ENCODE measurements around the gene IMMT. TPM values are rescaled to one million over a fixed set of nuclear protein-coding genes. Genes with fewer than 3 reads are reported as not detected.

IMMT gene
- total RNA-seq, 1 donor from 2014 or later: 107 TPM

- H3K4me1 Mint-ChIP-seq (ENCODE audit: unreplicated experiment): peaks cover 20% of the 10 kb centered on the region
- H3K27ac Mint-ChIP-seq (ENCODE audit: unreplicated experiment): peak overlapping the region; percentile 77
- peak overlapping the region; percentile 15 for H3K4me3 Mint-ChIP-seq (ENCODE audit: unreplicated experiment)
- DNase-seq (ENCODE audit: low spot score): no peak
- no peaks in the 10 kb centered on the region for H3K9me3 Mint-ChIP-seq (ENCODE audit: unreplicated experiment)
- TF ChIP-seq CTCF (IDR thresholded peaks at IDR 0.05; ENCODE audit: unreplicated experiment): no peak
- peaks cover under 1% of the 10 kb centered on the region for H3K27me3 Mint-ChIP-seq (ENCODE audit: unreplicated experiment)
- peaks cover 3% of the 10 kb centered on the region for H3K36me3 Mint-ChIP-seq (ENCODE audit: low read depth, unreplicated experiment)
Measured at GRCh38 chr2:86185517-86186212, 9.6 kb downstream of the IMMT start.

GRCh38 chr2:86176597-86176996 lies 18.7 kb downstream of the IMMT start:
- Mint-ChIP-seq H3K4me3 (ENCODE audit: unreplicated experiment) (no peak overlapping the region), H3K27ac (ENCODE audit: unreplicated experiment) (no peak overlapping the region), H3K9me3 (ENCODE audit: unreplicated experiment) (no peaks in the 10 kb centered on the region), H3K36me3 (ENCODE audit: low read depth, unreplicated experiment) (peaks cover 17% of the 10 kb centered on the region), H3K27me3 (ENCODE audit: unreplicated experiment) (no peaks in the 10 kb centered on the region), H3K4me1 (ENCODE audit: unreplicated experiment) (no peaks in the 10 kb centered on the region)
- TF ChIP-seq CTCF (IDR thresholded peaks at IDR 0.05; ENCODE audit: unreplicated experiment): no peak
- DNase-seq (ENCODE audit: low spot score): no peak

- H3K27ac Mint-ChIP-seq (ENCODE audit: unreplicated experiment): no peak overlapping the region
- no peak overlapping the region for H3K4me3 Mint-ChIP-seq (ENCODE audit: unreplicated experiment)
- H3K36me3 Mint-ChIP-seq (ENCODE audit: low read depth, unreplicated experiment): peaks cover 17% of the 10 kb centered on the region
- H3K4me1 Mint-ChIP-seq (ENCODE audit: unreplicated experiment): no peaks in the 10 kb centered on the region
- DNase-seq (ENCODE audit: low spot score): no peak
- H3K27me3 Mint-ChIP-seq (ENCODE audit: unreplicated experiment): no peaks in the 10 kb centered on the region
- no peak for TF ChIP-seq CTCF (IDR thresholded peaks at IDR 0.05; ENCODE audit: unreplicated experiment)
- H3K9me3 Mint-ChIP-seq (ENCODE audit: unreplicated experiment): no peaks in the 10 kb centered on the region
Measured at GRCh38 chr2:86175828-86176227, 19.4 kb downstream of the IMMT start.

GRCh38 chr2:86174445-86174844 lies 20.8 kb downstream of the IMMT start:
- Mint-ChIP-seq H3K4me3 (ENCODE audit: unreplicated experiment) (no peak overlapping the region), H3K9me3 (ENCODE audit: unreplicated experiment) (no peaks in the 10 kb centered on the region), H3K27me3 (ENCODE audit: unreplicated experiment) (no peaks in the 10 kb centered on the region), H3K4me1 (ENCODE audit: unreplicated experiment) (no peaks in the 10 kb centered on the region), H3K27ac (ENCODE audit: unreplicated experiment) (peak overlapping the region; percentile 54), H3K36me3 (ENCODE audit: low read depth, unreplicated experiment) (peaks cover 17% of the 10 kb centered on the region)
- no peak for TF ChIP-seq CTCF (IDR thresholded peaks at IDR 0.05; ENCODE audit: unreplicated experiment)
- DNase-seq (ENCODE audit: low spot score): no peak

- no peak for DNase-seq (ENCODE audit: low spot score)
- Mint-ChIP-seq H3K4me1 (ENCODE audit: unreplicated experiment) (no peaks in the 10 kb centered on the region), H3K27ac (ENCODE audit: unreplicated experiment) (no peak overlapping the region), H3K27me3 (ENCODE audit: unreplicated experiment) (no peaks in the 10 kb centered on the region), H3K36me3 (ENCODE audit: low read depth, unreplicated experiment) (peaks cover 26% of the 10 kb centered on the region), H3K4me3 (ENCODE audit: unreplicated experiment) (peak overlapping the region; percentile 23), H3K9me3 (ENCODE audit: unreplicated experiment) (no peaks in the 10 kb centered on the region)
- TF ChIP-seq CTCF (IDR thresholded peaks at IDR 0.05; ENCODE audit: unreplicated experiment): no peak
Measured at GRCh38 chr2:86172610-86173009, 22.7 kb downstream of the IMMT start.
